Liver (tissue), 9 donors: ENCODE results near the gene TAGLN. TPM values are rescaled to one million over a fixed set of nuclear protein-coding genes. Genes with fewer than 3 reads are reported as not detected.

Experiments used
- DNase-seq: peaks from one replicate; pipeline ENCODE4 v3.0.0-alpha.2; 2017; ENCODE audit warnings: low spot score
- H3K27ac ChIP-seq, 2 donors: one replicate each; pipeline ENCODE4 v1.7.0; 2013; ENCODE audit warnings: inconsistent platforms in 2 of 2, low read length in 2 of 2, control low read depth in 1 of 2, low read depth in 1 of 2, mild to moderate bottlenecking in 1 of 2
- H3K27me3 ChIP-seq, 4 donors: one replicate each; pipeline versions ENCODE4 v1.6.1 to v1.7.0; 2013; ENCODE audit warnings: low read length in 3 of 4, inconsistent platforms in 1 of 4, mild to moderate bottlenecking in 1 of 4, moderate library complexity in 1 of 4; ENCODE audit not compliant: control insufficient read depth in 4 of 4, insufficient read depth in 4 of 4
- H3K36me3 ChIP-seq, 4 donors: one replicate each; pipeline versions ENCODE4 v1.6.1 to v1.7.0; 2013; ENCODE audit warnings: low read length in 3 of 4, mild to moderate bottlenecking in 3 of 4, low read depth in 1 of 4, moderate library complexity in 1 of 4; ENCODE audit not compliant: control insufficient read depth in 4 of 4, insufficient read depth in 3 of 4
- H3K4me1 ChIP-seq, 4 donors: one replicate each; pipeline versions ENCODE4 v1.6.1 to v1.7.0; 2013; ENCODE audit warnings: low read length in 3 of 4, mild to moderate bottlenecking in 3 of 4, moderate library complexity in 1 of 4; ENCODE audit not compliant: control insufficient read depth in 4 of 4, insufficient read depth in 4 of 4
- H3K4me3 ChIP-seq, 3 donors: one replicate each; pipeline versions ENCODE4 v1.6.1 to v1.7.0; 2013; ENCODE audit warnings: low read length in 3 of 3, control low read depth in 1 of 3, low read depth in 1 of 3, mild to moderate bottlenecking in 1 of 3
- H3K9ac ChIP-seq, 2 donors: one replicate each; pipeline ENCODE4 v1.7.0; 2013; ENCODE audit warnings: low read length in 2 of 2, mild to moderate bottlenecking in 2 of 2, moderate library complexity in 2 of 2, control low read depth in 1 of 2, low read depth in 1 of 2
- H3K9me3 ChIP-seq, 4 donors: one replicate each; pipeline versions ENCODE4 v1.6.1 to v1.7.0; 2013; ENCODE audit warnings: low read length in 3 of 4; ENCODE audit not compliant: control insufficient read depth in 4 of 4
- ATF3 ChIP-seq: IDR thresholded peaks from 2 replicates; pipeline ENCODE4 v1.6.1; 2016; ENCODE audit warnings: antibody characterized with exemption
- CTCF ChIP-seq: fragments of 150-350 bp; IDR thresholded peaks from 2 replicates; pipeline ENCODE4 v1.5.1; 2017; ENCODE audit warnings: improper control_type of control experiment, low read depth, low read length; ENCODE audit not compliant: missing input control
- EGR1 ChIP-seq, 2 donors: IDR thresholded peaks; 2 replicates each; pipeline ENCODE4 v1.6.1; 2016 to 2018; ENCODE audit warnings: antibody characterized with exemption in 2 of 2, low read depth in 2 of 2
- FOXA1 ChIP-seq: IDR thresholded peaks from 2 replicates; pipeline ENCODE4 v1.6.1; 2016; ENCODE audit warnings: antibody characterized with exemption
- FOXA2 ChIP-seq: IDR thresholded peaks from 2 replicates; pipeline ENCODE4 v1.6.1; 2016; ENCODE audit warnings: antibody characterized with exemption
- GABPA ChIP-seq, 2 donors: IDR thresholded peaks in 1 of 2; conservative IDR thresholded peaks in 1 of 2; 2 replicates each; pipeline ENCODE4 v1.6.1; 2016; ENCODE audit warnings: antibody characterized with exemption in 2 of 2, mild to moderate bottlenecking in 1 of 2, moderate library complexity in 1 of 2
- HNF4A ChIP-seq, 2 donors: conservative IDR thresholded peaks; 2 replicates each; pipeline ENCODE4 v1.6.1; 2016; ENCODE audit warnings: antibody characterized with exemption in 2 of 2, mild to moderate bottlenecking in 2 of 2
- HNF4G ChIP-seq: IDR thresholded peaks from 2 replicates; pipeline ENCODE4 v1.6.1; 2016; ENCODE audit warnings: antibody characterized with exemption
- JUND ChIP-seq, 2 donors: IDR thresholded peaks; 2 replicates each; pipeline ENCODE4 v1.6.1; 2016; ENCODE audit warnings: antibody characterized with exemption in 2 of 2
- MAX ChIP-seq: IDR thresholded peaks from 2 replicates; pipeline ENCODE4 v1.6.1; 2016; ENCODE audit warnings: antibody characterized with exemption
- NR2F2 ChIP-seq: IDR thresholded peaks from 2 replicates; pipeline ENCODE4 v1.6.1; 2016; ENCODE audit warnings: antibody characterized with exemption
- RAD21 ChIP-seq, 2 donors: IDR thresholded peaks; 2 replicates each; pipeline ENCODE4 v1.6.1; 2016; ENCODE audit warnings: antibody characterized with exemption in 2 of 2, mild to moderate bottlenecking in 2 of 2
- RXRA ChIP-seq, 2 donors: IDR thresholded peaks; 2 replicates each; pipeline ENCODE4 v1.6.1; 2017 to 2018; ENCODE audit warnings: antibody characterized with exemption in 2 of 2, mild to moderate bottlenecking in 1 of 2
- SP1 ChIP-seq: IDR thresholded peaks from 2 replicates; pipeline ENCODE4 v1.6.1; 2018; ENCODE audit warnings: antibody characterized with exemption, mild to moderate bottlenecking
- TAF1 ChIP-seq: conservative IDR thresholded peaks from 2 replicates; pipeline ENCODE4 v1.6.1; 2016; ENCODE audit warnings: antibody characterized with exemption, mild to moderate bottlenecking
- YY1 ChIP-seq: IDR thresholded peaks from 2 replicates; pipeline ENCODE4 v1.6.1; 2016; ENCODE audit warnings: antibody characterized with exemption, mild to moderate bottlenecking
- ZBTB33 ChIP-seq: IDR thresholded peaks from 2 replicates; pipeline ENCODE4 v1.6.1; 2016; ENCODE audit warnings: antibody characterized with exemption
- WGBS: extraction: QIAGEN DNeasy Blood & Tissue Kit; methylation state at CpG from one replicate; pipeline ENCODE4 v1.1.7; 2013; 5-methylcytosine and 5-hydroxymethylcytosine counted together
- polyA plus RNA-seq, 2 donors: library from polyadenylated mRNA; stranded (reverse) in 1 of 2; unstranded in 1 of 2; fragments of 200-250 nt in 1 of 2; fragments of >200 nt in 1 of 2; fragmentation: Nextera tagmentation in 1 of 2; extraction: Ambion mirVana in 1 of 2; gene quantifications; one replicate each; pipeline versions ENCODE4 v1.2.1 to v1.2.3, GENCODE V29; 2013 to 2015
- total RNA-seq, 2 donors: library from RNA; depleted of rRNA; stranded (reverse); fragments of >200 nt; gene quantifications; one replicate each; pipeline ENCODE4 v1.2.3, GENCODE V29; 2014
- donor health status: healthy.
- donor health status: healthy.
- donor health status: healthy.
- donor health status: healthy.
- donor health status: healthy.

Gene TAGLN
- total and polyA plus RNA-seq, 4 donors, result 7.4 to 309 (median 96.2) TPM

GRCh38 chr11:117230999-117231841 lies 32.0 kb downstream of the TAGLN start:
- no peak for DNase-seq
- Histone ChIP-seq H3K27me3 (no peaks in the 10 kb centered on the region), H3K36me3 (peaks cover 11 to 22% (median 14%) of the 10 kb centered on the region in 4 donors), H3K9ac (peak overlapping the region; percentile 76 to 81), H3K4me1 (peaks cover 3 to 26% (median 20%) of the 10 kb centered on the region in 4 donors), H3K9me3 (no peaks in the 10 kb centered on the region), H3K27ac (peak overlapping the region; percentile 58 to 93), H3K4me3 (peak overlapping the region; percentile 83 to 98 (median 94))
- WGBS, result 6% methylated on average over 14 of the region's 14 CpGs
- no peak for TF ChIP-seq EGR1 (IDR thresholded peaks at IDR 0.05; ENCODE audit: low read depth in 2 of 2)
- no peak for TF ChIP-seq YY1
- TF ChIP-seq SP1, result no peak
- no peak for TF ChIP-seq FOXA2
- TF ChIP-seq CTCF, result no peak
- no peak for TF ChIP-seq TAF1
- TF ChIP-seq HNF4G, result no peak
- no peak for TF ChIP-seq ZBTB33
- TF ChIP-seq NR2F2, result no peak
- TF ChIP-seq RXRA (IDR thresholded peaks at IDR 0.05), result no peak
- no peak for TF ChIP-seq HNF4A (conservative IDR thresholded peaks at IDR 0.05)
- no peak for TF ChIP-seq RAD21 (IDR thresholded peaks at IDR 0.05)
- no peak for TF ChIP-seq ATF3
- no peak for TF ChIP-seq GABPA (IDR thresholded peaks at IDR 0.05 in 1 of 2, conservative IDR thresholded peaks at IDR 0.05 in 1 of 2)
- no peak for TF ChIP-seq JUND (IDR thresholded peaks at IDR 0.05)
- TF ChIP-seq MAX, result no peak
- no peak for TF ChIP-seq FOXA1

GRCh38 chr11:117231842-117232091 lies 32.6 kb downstream of the TAGLN start, which contains the start of gene PCSK7:
PCSK7 (minus strand) TSS chr11:117232073; CDS start chr11:117229844, 2,229 bp downstream.
- TF ChIP-seq GABPA (IDR thresholded peaks at IDR 0.05 in 1 of 2, conservative IDR thresholded peaks at IDR 0.05 in 1 of 2) (peak in 1 of 2 donors; percentile 79), EGR1 (IDR thresholded peaks at IDR 0.05; ENCODE audit: low read depth in 2 of 2) (no peak)
- peak within 1 kb of the TSS; percentile 83 to 98 (median 94) for H3K4me3 ChIP-seq
- H3K9ac ChIP-seq, result peak within 1 kb of the TSS; percentile 76 to 81
- peaks cover 9 to 21% (median 14%) of the 10 kb centered on the region in 4 donors for H3K36me3 ChIP-seq
- under 1% methylated on average over 13 of the region's 13 CpGs for WGBS
- no peak for DNase-seq
- H3K27ac ChIP-seq, result peak within 1 kb of the TSS; percentile 59 to 93
- no peaks in the 10 kb centered on the region for H3K27me3 ChIP-seq
- H3K4me1 ChIP-seq, result peaks cover 3 to 26% (median 20%) of the 10 kb centered on the region in 4 donors
- no peaks in the 10 kb centered on the region for H3K9me3 ChIP-seq
